ENCODE data around the gene DCUN1D4.

DCUN1D4 gene

DNA sequence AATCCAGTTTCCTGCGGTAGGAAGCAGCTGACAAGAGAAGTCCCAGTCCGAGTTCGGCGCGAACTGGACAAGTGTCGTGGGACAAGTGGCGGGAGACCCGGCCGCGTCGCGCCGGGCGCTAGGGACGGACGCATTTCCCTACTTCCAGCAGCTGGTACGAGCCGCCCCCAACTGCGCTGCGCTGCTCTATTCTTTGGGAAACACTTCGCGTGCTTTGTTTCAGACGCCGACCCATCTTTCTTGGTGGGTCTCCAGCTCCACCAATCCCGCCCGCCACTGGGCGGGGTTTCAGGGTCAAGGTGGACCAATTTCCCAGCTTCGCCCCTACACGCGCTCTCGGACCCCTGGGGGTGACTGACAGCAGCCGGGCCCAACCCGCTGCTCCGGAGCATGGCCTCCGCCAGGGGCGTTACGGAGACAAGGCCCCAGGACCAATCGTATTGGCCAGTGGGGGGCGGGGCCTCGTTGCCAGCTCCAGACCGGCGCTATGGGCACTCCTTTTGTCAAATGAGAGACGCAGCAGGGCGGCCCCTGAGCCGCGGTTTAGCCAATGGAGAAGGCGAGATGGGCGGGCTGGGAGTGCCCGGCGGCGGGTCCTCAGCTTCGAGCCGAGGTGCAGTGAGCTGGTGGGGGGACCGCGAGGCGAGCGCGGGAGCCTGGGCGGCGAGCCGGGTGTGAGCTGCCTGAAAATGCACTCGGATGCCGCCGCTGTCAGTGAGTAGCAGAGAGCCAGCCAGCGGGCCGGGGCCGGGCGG lies at the start of gene DCUN1D4:
TSS of gene DCUN1D4 (plus strand) at position 600 of the 755 bp plus-strand sequence. CDS start at position 690, 90 bp downstream.
- peak; percentile 97 for DNase-seq

- no peak for DNase-seq
Observed at GRCh38 chr4:51820443-51821234, 22.3 kb upstream of the DCUN1D4 start.

DNA sequence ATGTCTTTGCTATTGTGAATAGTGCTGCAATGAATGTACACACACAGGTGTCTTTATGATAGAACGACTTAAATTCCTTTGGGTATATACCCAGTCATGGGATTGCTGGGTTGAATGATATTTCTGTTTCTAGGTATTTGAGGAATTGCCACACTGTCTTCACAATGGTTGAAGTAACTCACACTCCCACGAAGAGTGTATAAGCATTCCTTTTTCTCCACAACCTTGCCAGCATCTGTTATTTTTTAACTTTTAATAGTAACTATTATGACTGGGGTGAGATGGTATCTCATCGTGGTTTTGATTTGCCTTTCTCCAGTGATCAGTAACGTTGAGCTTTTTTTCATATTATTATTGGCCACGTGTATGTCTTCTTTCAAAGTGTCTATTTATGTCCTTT lies 17.6 kb upstream of the DCUN1D4 start:
- DNase-seq, result no peak

DNA sequence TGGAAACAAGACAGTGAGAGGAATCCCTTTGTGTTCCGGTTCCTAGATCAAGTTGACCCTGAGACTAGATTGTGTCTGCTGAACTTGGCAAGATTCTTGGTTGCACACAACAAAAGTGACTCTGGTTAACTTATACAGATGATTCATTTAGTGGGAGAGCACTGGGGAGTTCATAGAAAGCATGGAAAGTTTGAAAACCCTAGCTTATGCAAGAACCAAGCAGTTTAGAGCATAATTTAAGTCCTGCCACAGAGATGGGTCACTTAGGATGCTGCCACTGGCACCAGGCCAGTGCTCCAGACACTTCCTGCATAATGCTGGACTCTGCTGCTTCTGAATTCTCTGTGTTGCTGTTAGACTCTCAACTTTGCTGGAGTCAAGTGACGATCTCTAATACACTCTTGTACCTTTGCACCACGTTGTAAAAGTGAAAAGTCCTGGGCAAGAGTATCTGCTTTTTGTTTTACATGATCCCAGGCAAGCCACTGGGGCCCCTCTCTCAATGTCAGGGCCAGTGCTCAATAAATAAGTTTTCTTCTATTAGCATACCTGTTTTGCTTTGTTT lies 12.7 kb upstream of the DCUN1D4 start:
- DNase-seq, result no peak

DNA sequence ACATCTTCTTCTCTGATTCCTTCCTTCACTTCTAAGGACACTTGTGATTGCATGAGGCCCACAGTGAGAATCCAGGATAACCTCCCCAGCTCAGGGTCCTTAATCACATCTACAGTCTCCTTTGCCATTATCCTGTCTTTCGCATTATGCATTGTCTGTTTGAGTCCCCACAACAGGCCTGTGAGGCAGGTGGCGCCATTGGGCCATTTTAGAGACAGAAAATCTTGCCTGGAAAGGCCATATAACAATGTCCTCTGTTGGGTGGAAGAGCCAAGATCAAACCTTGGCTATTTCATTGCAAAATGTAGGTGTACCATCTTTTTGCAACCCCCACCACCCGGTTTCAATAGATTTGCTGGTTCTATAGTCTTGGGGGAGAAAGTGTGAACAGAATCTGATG lies 11.8 kb upstream of the DCUN1D4 start:
- peak; percentile 48 for DNase-seq

DNA sequence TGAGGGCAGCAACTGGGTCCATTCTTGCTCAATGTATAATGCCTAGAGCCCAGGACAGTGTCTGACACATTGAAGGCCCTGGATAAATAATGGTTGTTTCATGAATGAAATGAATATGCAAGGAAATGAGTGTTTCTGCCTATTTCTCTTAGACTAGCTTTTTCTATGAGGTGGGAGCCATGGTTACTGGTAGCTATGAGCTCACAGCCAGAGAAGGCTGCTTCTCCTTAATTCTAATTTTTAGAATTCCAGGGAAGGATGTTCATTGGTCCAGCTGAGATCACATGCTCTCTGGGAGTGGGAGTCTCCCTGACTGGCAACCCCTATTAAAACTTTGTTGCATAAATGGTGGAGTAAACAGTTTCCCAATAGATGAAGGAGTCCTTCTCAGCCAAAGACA lies 9.7 kb upstream of the DCUN1D4 start:
- DNase-seq, result no peak

DNA sequence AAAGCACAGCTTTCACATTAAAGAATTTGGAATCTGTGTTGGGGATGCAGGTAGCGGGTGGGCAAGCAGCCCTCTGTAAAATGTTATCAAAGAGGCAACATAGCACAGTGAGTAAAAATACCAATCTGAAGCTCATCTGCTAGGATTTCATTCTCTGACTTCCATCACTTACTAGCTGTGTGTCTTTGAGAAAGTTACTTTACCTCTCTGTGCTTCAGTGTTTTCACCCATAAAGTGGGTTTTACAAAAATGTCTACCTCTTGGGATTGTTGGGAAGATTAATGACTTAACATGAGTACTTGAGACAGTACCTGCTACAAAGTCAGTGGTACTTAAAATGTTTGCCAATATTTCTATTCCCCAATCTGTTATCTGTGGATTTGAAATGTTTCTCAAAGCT lies 7.9 kb upstream of the DCUN1D4 start:
- DNase-seq, result no peak

GRCh38 chr4:51835855-51836254 lies 7.1 kb upstream of the DCUN1D4 start:
- no peak for DNase-seq

- DNase-seq, result no peak
Observed at GRCh38 chr4:51836549-51836948, 6.4 kb upstream of the DCUN1D4 start.

DNA sequence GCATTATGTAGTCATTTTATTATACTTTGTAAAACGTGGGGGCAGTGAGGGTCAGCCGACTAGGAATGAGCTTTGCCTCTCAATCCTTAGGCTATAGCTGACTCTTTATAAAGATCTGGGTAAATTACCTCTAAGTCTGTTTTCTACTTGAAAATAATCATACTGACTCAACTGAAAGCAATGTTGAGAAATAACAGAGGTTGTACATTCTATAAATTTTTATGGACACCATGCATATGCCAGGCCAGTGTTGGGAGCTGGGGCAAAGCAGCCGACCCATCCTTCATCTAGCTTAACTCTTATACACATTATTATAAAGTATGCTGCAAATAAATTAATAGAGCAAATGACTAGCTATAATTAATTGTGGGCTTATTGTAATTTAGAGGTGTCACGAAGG lies 2.2 kb upstream of the DCUN1D4 start:
- DNase-seq, result no peak

DNA sequence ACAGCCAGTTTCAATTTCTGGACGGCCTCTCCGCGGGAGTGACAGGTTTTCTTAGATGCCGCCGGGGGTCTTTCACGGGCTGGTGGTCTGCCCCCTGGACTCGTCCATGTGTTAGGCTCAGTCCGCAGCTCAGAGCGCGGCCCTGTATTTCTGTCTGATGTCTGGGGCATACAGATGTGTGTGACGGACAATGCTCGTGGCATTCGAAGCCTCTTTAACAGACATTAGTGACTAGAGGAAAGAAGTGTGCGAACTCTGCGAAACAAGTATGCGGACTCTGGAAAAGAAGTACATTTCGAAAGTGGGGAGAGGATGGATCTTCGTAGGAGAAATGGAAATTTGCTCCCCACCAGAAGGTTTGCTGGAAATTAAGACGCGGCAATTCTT lies 793 bp upstream of the DCUN1D4 start:
- no peak for DNase-seq

DNA sequence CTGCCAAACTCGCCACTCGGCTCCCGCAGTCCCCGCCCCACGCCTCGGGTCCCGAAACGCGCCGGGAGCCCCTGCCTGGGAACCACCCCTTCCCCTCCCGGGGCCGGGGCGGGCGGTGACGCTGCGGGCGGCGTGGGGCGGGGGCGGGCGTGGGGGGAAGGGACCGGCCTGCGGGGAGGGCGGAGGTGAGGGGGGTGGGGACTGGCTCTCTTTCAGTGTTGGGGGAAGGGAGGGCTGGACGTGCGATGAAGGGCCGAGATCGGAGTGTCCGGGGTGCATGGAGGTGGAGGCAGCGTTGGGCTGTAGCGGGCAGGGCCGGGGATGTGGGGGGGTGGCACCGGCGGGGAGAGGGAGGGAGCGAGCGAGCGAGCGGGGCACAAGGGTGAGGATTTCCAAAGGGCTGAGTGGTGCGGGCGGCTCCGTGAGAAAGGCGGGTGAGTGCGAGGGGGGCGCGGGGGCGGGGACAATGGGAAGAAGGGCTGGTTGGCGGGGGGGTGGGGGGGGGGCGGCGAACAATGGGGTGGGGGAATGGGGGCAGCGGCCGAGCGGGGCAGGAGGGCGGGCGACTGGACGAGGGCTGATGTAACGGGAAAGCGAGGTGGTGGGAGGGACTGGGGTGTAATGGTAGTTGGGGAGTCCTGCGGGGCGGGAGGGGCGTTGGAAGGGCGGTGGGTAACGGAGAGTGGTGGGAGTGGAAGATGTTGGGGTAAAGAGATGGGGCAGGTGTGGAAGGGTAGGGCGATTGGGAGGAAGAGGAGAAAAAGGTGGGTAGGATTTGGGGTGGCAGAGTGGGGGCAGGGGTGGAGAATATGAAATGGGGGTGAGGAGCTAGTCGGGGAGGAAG lies 578 bp downstream of the DCUN1D4 start:
- DNase-seq, result peak; percentile 35

GRCh38 chr4:51844153-51845054 lies 1.5 kb downstream of the DCUN1D4 start:
- peak; percentile 74 for DNase-seq

GRCh38 chr4:51845055-51845426 lies 2.1 kb downstream of the DCUN1D4 start:
- no peak for DNase-seq

DNA sequence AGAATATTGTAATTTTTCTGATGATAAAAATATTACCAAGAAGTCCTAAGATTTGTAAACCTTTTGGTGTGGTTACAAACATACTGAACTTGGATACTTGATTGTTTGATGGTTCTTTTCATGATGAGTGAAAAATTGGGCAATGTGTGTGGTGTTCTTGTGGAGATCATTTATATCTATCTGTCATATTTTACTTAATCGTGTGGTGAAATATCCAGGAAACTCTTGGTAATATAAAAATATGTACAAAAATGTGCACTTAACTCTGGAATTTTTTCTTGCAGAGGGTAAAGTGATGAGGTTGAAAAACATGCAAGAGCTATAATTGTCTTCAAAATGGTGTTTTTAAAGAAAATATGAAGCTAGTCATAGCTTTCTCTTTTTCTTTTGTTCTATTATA lies 2.8 kb downstream of the DCUN1D4 start:
- no peak for DNase-seq

- no peak for DNase-seq
Observed at GRCh38 chr4:51849430-51849829, 6.5 kb downstream of the DCUN1D4 start.

- DNase-seq, result no peak
Observed at GRCh38 chr4:51850294-51850693, 7.3 kb downstream of the DCUN1D4 start.

DNA sequence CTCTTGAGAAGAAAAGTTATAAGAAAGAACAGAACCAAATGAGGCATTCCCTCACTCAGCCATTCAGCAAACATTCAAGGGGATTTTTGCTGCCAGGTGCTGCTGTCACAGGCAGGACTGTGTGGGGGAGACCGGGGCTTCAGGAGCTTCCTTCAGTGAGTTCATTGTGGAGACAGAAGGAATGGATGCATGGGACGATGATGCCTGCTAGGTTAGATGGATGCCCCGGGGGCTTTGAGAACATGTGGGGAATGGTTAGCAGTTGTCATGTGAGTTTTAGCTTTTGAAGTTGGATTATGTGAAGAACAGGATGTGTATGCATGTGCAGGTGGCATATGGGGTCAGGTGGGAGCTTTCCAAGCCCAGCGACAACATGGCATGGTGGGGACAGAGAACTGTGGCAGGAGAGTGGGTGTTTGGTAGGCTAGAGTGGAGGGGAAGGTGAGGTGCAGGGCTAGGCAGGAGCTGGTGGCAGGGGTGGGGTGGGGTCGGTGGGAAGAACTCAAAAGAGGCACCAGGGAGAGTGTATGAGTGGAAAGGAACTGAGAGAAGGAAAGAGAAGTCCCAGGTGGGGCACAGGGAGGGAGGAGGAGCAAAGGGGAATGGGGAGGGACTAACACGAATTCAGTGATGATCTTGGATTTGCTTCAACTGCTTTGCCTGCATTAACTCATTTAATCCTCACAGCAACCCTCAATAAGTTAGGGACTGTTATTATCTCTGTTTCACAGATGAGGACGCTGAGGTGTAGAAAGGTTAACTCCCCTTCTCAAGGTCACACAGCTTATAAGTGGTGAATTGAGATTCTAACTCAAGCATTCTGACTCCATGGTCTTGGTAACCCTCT lies 8.4 kb downstream of the DCUN1D4 start:
- no peak for DNase-seq

- no peak for DNase-seq
Observed at GRCh38 chr4:51851937-51852290, 9.0 kb downstream of the DCUN1D4 start.

DNA sequence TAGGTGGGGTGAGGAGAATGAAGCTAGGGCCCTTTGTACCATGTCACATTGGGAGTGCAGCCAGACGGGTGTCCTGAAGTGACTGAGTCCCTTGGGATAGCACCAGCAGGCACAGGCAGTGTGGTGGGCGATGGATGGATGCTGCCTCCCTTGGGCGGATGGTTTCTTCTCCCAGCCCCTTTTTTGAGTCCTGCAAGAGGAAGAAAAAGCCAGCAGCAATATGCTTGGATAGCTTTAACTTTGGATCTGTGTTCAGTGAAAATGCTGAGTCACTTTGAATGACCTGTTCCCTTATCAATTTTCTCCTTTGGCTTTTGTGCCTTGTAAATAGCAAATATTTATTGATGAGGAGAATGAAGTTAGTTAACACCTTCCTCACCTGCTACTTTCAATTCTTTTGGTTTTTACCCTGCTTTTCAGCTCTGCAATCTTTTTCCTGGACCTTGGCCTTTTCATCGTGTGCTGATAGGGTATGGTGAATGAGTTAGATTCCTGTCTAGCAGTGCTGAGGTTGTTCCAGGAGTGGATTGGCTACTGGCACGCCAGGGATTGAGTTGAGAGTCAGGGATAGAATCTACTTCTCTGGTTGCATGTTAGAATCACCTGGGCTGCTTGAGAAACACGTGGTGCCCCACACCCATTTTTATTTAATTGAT lies 10.2 kb downstream of the DCUN1D4 start:
- DNase-seq, result no peak

- DNase-seq, result no peak
Observed at GRCh38 chr4:51855270-51855669, 12.3 kb downstream of the DCUN1D4 start.
